DND-41 (cell line): Measurements from ENCODE around the gene WNT2.

Source experiments
- EZH2 ChIP-seq: IDR thresholded peaks from 3 replicates; pipeline ENCODE4 v1.6.1; 2012; ENCODE audit warnings: borderline replicate concordance, low read depth, mild to moderate bottlenecking, moderate library complexity, low read length, inconsistent platforms; ENCODE audit not compliant: severe bottlenecking
- TF ChIP-seq, protein P1 (sequence below): IDR thresholded peaks from 2 replicates; pipeline ENCODE4 v1.5.1; 2012; ENCODE audit warnings: borderline replicate concordance, low read length, moderate library complexity, mild to moderate bottlenecking; ENCODE audit not compliant: poor library complexity, severe bottlenecking; ENCODE audit errors: extremely low read depth

DNA sequence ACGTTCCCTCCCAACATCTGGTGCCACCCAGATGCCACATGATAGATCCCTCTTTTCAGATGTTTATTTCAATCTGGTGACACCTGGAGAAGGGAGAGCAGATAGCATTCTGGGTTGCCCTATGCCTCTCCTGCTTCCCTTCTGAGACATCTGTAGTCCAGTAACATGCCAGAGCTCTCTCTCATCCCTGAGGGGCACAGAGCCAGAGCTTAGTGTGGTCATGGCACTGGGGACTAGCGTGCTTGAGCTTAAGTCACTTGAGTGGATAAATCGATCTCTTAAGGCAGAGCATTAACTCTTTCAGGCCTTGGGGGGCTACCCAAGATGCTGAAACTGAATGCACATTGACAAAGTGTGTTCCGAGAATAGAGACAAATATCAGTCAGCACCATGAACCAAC lies 47.9 kb downstream of the WNT2 start:
- TF ChIP-seq, protein P1, sequence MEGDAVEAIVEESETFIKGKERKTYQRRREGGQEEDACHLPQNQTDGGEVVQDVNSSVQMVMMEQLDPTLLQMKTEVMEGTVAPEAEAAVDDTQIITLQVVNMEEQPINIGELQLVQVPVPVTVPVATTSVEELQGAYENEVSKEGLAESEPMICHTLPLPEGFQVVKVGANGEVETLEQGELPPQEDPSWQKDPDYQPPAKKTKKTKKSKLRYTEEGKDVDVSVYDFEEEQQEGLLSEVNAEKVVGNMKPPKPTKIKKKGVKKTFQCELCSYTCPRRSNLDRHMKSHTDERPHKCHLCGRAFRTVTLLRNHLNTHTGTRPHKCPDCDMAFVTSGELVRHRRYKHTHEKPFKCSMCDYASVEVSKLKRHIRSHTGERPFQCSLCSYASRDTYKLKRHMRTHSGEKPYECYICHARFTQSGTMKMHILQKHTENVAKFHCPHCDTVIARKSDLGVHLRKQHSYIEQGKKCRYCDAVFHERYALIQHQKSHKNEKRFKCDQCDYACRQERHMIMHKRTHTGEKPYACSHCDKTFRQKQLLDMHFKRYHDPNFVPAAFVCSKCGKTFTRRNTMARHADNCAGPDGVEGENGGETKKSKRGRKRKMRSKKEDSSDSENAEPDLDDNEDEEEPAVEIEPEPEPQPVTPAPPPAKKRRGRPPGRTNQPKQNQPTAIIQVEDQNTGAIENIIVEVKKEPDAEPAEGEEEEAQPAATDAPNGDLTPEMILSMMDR: no peak
- no peak for TF ChIP-seq EZH2
